Kidney (tissue), 14 donors: Measurements from ENCODE around the gene INPP4A. TPM values are rescaled to one million over a fixed set of nuclear protein-coding genes. Genes with fewer than 3 reads are reported as not detected.

Experiments
- DNase-seq, 5 donors: peaks; one replicate each; pipeline ENCODE4 v3.0.0-alpha.2; 2013 to 2020
- FAIRE-seq: peaks from 2 replicates; lab custom pipeline; 2012; peaks lifted over from hg19 to GRCh38; lab: Jason Lieb, UNC
- H3K27ac ChIP-seq, 2 donors: one replicate each; pipeline ENCODE4 v1.7.0; 2013; ENCODE audit warnings: low read depth in 2 of 2, low read length in 2 of 2, inconsistent platforms in 1 of 2
- H3K27me3 ChIP-seq: one replicate; pipeline ENCODE4 v1.7.1; 2013; ENCODE audit warnings: low read length, inconsistent platforms; ENCODE audit not compliant: control insufficient read depth, insufficient read depth
- H3K36me3 ChIP-seq, 3 donors: one replicate each; pipeline versions ENCODE4 v1.7.0 to v1.7.1; 2013; ENCODE audit warnings: low read length in 3 of 3, control low read depth in 1 of 3, inconsistent platforms in 1 of 3; ENCODE audit not compliant: insufficient read depth in 3 of 3, control insufficient read depth in 2 of 3
- H3K4me1 ChIP-seq, 3 donors: one replicate each; pipeline versions ENCODE4 v1.7.0 to v1.7.1; 2013; ENCODE audit warnings: low read length in 3 of 3, inconsistent platforms in 1 of 3, low read depth in 1 of 3; ENCODE audit not compliant: control insufficient read depth in 2 of 3, insufficient read depth in 2 of 3
- H3K4me3 ChIP-seq, 3 donors: one replicate each; pipeline versions ENCODE4 v1.7.0 to v1.8.1; 2013; ENCODE audit warnings: low read length in 3 of 3, control low read depth in 1 of 3, inconsistent platforms in 1 of 3
- H3K9ac ChIP-seq, 3 donors: one replicate each; pipeline versions ENCODE4 v1.7.0 to v1.7.1; 2013; ENCODE audit warnings: low read length in 3 of 3, control low read depth in 1 of 3, inconsistent platforms in 1 of 3
- H3K9me3 ChIP-seq, 3 donors: one replicate each; pipeline versions ENCODE4 v1.7.0 to v1.7.1; 2013; ENCODE audit warnings: low read length in 3 of 3, control low read depth in 1 of 3, inconsistent platforms in 1 of 3; ENCODE audit not compliant: control insufficient read depth in 2 of 3, insufficient read depth in 1 of 3
- CTCF ChIP-seq: IDR thresholded peaks from 3 replicates; pipeline ENCODE4 v1.5.1; 2012; ENCODE audit warnings: mild to moderate bottlenecking, moderate library complexity, borderline replicate concordance; ENCODE audit not compliant: insufficient read depth; ENCODE audit errors: extremely low read depth
- intact Hi-C: fragments of 100-400 bp; cut with DNase I; formaldehyde crosslinking; loops from one replicate; pipeline ENCODE4 v1.11.1; 2022
- polyA plus RNA-seq: library from polyadenylated mRNA; stranded (reverse); fragments of 350-450 nt; fragmentation: Illumina TruSeq; extraction: RNeasy Lipid Tissue Mini Kit (QIAGEN cat#74804); gene quantifications from one replicate; pipeline ENCODE4 v1.2.3, GENCODE V29; 2014; ENCODE audit warnings: low read depth, low replicate concordance; ENCODE audit not compliant: insufficient read depth
- total RNA-seq: library from RNA; stranded (reverse); fragmentation: NEBNext Ultra II Directional; extraction: Animal tissue kit (Norgen Biotek cat#: 25700); gene quantifications from one replicate; pipeline ENCODE4 v1.2.1, GENCODE V29; 2021
- donor health status: control.
- donor health status: control.
- donor health status: control.
- donor health status: control.
- donor health status: control.
- donor health status: DM: yes; HTN: yes; CAD: no.
- donor health status: Normal renal cell carcinoma (clear cell type).

INPP4A gene
- total and polyA plus RNA-seq, 2 donors from 2014 or later: 4.1 to 27.9 TPM

DNA sequence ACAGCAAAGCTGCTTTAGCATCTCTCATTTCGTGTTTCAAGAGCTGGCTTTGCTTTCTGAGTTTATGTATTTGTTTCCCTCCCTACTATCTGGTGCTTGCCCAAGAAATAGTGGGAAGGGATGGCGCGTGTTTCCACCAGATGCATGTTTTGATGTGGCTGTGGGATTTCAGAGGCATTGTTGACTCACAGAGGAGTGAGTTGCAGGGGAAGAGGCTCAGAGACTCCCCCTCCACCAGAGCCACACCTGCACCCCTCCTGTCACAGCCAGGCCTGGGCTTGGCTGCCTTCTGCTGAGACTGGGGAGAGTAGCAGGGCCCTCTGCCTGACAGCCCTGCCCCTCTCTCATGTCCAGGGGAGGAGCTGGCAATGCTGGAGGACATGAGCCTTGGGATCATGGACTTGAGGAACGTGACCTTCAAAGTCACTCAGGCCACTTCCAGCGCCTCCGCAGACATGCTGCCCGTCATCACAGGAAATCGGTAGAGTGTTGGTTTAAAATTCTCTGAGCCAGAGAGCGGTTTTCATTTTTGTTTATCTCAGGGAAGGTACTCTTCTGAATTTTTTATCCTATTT is 120.7 kb downstream of the INPP4A start:
- Histone ChIP-seq H3K4me3 (no peak overlapping the region), H3K9me3 (no peaks in the 10 kb centered on the region), H3K27ac (no peak overlapping the region), H3K36me3 (peaks cover 0 to 15% (median 13%) of the 10 kb centered on the region in 3 donors), H3K9ac (no peak overlapping the region), H3K27me3 (no peaks in the 10 kb centered on the region), H3K4me1 (peaks cover 0 to 2% (median 0%) of the 10 kb centered on the region in 3 donors)
- no peak for DNase-seq
- no peak for TF ChIP-seq CTCF
- FAIRE-seq: no peak
- intact Hi-C loops: no loop called here

DNA sequence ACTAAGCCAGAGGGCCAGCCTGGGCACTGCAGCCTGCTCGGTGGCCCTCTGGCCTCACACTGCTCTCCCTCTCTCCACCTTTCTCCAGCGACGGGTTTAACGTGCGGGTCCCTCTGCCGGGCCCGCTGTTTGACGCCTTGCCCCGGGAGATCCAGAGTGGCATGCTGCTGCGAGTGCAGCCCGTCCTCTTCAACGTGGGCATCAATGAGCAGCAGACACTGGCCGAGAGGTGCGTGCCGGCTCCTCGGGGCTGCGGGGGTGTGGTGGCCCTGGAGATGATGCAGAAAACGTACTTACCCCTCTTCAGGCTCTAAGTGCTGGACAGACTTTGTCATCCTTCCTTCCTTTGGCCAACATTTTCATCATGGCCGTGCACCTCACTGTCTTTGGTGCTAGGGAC is 121.3 kb downstream of the INPP4A start:
- intact Hi-C loops: no loop called here
- DNase-seq (no peak), FAIRE-seq (no peak)
- Histone ChIP-seq H3K9me3 (no peaks in the 10 kb centered on the region), H3K4me1 (peaks cover 0 to 2% (median 0%) of the 10 kb centered on the region in 3 donors), H3K36me3 (peaks cover 0 to 15% (median 13%) of the 10 kb centered on the region in 3 donors), H3K27me3 (no peaks in the 10 kb centered on the region), H3K27ac (no peak overlapping the region), H3K4me3 (no peak overlapping the region), H3K9ac (no peak overlapping the region)
- TF ChIP-seq CTCF: no peak

DNA sequence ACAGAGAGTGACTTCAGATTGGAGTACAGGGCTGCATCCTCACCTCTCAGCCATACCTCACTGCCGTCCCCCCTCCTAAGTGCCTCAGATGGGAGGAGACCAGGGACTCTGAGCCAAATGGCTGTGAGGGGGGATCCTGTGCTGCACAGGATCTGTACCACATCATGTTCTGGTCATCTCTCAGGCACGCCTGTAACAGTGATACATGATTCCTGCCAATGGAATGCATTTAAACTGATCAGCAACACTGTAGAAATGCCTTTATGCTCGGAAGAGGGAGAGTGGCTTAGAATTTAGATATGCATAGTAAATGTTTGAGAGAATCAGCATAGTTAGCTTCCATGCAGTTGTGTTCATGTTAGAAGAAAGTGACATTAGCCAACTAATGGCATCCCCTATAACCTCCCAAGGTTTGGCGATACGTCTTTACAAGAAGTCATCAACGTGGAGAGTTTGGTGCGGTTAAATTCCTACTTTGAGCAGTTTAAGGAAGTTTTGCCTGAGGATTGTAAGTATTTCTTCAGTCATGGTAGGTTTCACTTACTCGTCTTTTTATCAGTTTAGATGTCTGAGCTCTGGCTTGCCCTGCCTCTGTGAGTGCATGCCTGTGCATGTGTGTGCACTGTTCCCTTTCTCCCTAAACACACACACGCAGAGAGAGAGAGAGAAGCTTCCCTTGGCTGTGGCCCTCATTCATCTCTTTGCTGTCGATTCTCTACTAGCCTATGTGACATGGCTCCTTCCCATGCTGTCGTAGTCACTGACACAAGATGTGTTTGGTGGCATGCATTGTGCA is 123.7 kb downstream of the INPP4A start:
- FAIRE-seq (no peak), DNase-seq (no peak)
- Histone ChIP-seq H3K4me3 (no peak overlapping the region), H3K36me3 (peaks cover 0 to 19% (median 15%) of the 10 kb centered on the region in 3 donors), H3K9ac (no peak overlapping the region), H3K4me1 (no peaks in the 10 kb centered on the region), H3K27me3 (no peaks in the 10 kb centered on the region), H3K27ac (no peak overlapping the region), H3K9me3 (no peaks in the 10 kb centered on the region)
- no peak for TF ChIP-seq CTCF
- intact Hi-C loops: no loop called here
